H1 (cell line): ENCODE data around the gene LRCH1. TPM values are rescaled to one million over a fixed set of nuclear protein-coding genes. Genes with fewer than 3 reads are reported as not detected.

Experiments used
- CTCF ChIA-PET: fragments of 300-600 bp; sonication (Branson Sonifier 250); formaldehyde crosslinking; loops from one replicate; lab custom pipeline; 2021; ENCODE audit not compliant: partially characterized antibody; lab: Charles Lee
- POLR2A ChIA-PET: fragments of 300-600 bp; sonication (Branson Sonifier 250); formaldehyde crosslinking; loops from one replicate; lab custom pipeline; 2021; ENCODE audit warnings: inconsistent platforms; ENCODE audit not compliant: partially characterized antibody; lab: Charles Lee
- DNase-seq, 2 experiments: peaks; one replicate each; pipeline versions ENCODE4 v3.0.0 to v3.0.0-alpha.2; 2010 to 2022; ENCODE audit warnings: low spot score in 2 of 2, low read depth in 1 of 2, mixed read lengths in 1 of 2
- FAIRE-seq: peaks from 2 replicates; lab custom pipeline; 2011; peaks lifted over from hg19 to GRCh38; lab: Jason Lieb, UNC
- H2AFZ ChIP-seq: 2 replicates; pipeline ENCODE4 v1.8.1; 2012; ENCODE audit warnings: low read length, inconsistent platforms
- H2AK5ac ChIP-seq: 2 replicates; pipeline ENCODE4 v1.6.1; 2013; ENCODE audit warnings: low read depth, low read length
- H2BK120ac ChIP-seq: replicated peaks from 2 replicates; pipeline ENCODE3; 2013; ENCODE audit warnings: low read depth, low read length, inconsistent platforms
- H2BK12ac ChIP-seq: 2 replicates; pipeline ENCODE4 v1.6.1; 2013; ENCODE audit warnings: low read depth, low read length
- H2BK15ac ChIP-seq: 2 replicates; pipeline ENCODE4 v1.6.1; 2013; ENCODE audit warnings: low read length
- H2BK20ac ChIP-seq: 2 replicates; pipeline ENCODE4 v1.6.1; 2013; ENCODE audit warnings: low read length
- H2BK5ac ChIP-seq: 2 replicates; pipeline ENCODE4 v1.6.1; 2013; ENCODE audit warnings: low read depth, low read length
- H3K14ac ChIP-seq: 2 replicates; pipeline ENCODE4 v1.6.1; 2013; ENCODE audit warnings: inconsistent platforms; ENCODE audit not compliant: insufficient read length
- H3K18ac ChIP-seq: 2 replicates; pipeline ENCODE4 v1.6.1; 2013; ENCODE audit warnings: low read length; ENCODE audit errors: extremely low read depth
- H3K23ac ChIP-seq: 2 replicates; pipeline ENCODE4 v1.6.1; 2013; ENCODE audit warnings: inconsistent platforms; ENCODE audit not compliant: insufficient read length
- H3K23me2 ChIP-seq: 2 replicates; pipeline ENCODE4 v1.6.1; 2013; ENCODE audit warnings: low read depth, low read length
- H3K27ac ChIP-seq: 2 replicates; pipeline ENCODE4 v1.6.1; 2011; ENCODE audit warnings: low read depth, low read length, inconsistent platforms
- H3K27me3 ChIP-seq, 4 experiments: replicated peaks in 1 of 4; 1 replicate in 1 of 4; 2 replicates in 3 of 4; pipeline versions ENCODE4 v1.6.1 to v1.8.1; 2011 to 2013; ENCODE audit warnings: low read length in 3 of 4, mild to moderate bottlenecking in 3 of 4, inconsistent platforms in 2 of 4, mixed read lengths in 2 of 4, moderate library complexity in 1 of 4; ENCODE audit not compliant: control insufficient read depth in 3 of 4, insufficient read depth in 3 of 4; ENCODE audit errors: extremely low read depth in 1 of 4
- H3K36me3 ChIP-seq, 4 experiments: 2 replicates each; pipeline versions ENCODE4 v1.6.1 to v1.8.1; 2011 to 2013; ENCODE audit warnings: mild to moderate bottlenecking in 4 of 4, low read length in 3 of 4, moderate library complexity in 2 of 4, control low read depth in 1 of 4, inconsistent platforms in 1 of 4; ENCODE audit not compliant: insufficient read depth in 4 of 4, control insufficient read depth in 2 of 4
- H3K4ac ChIP-seq: replicated peaks from 2 replicates; pipeline ENCODE3; 2013; ENCODE audit warnings: low read length, low read depth, mixed read lengths, inconsistent platforms; ENCODE audit not compliant: insufficient read length
- H3K4me1 ChIP-seq, 4 experiments: replicated peaks in 1 of 4; 1 replicate in 1 of 4; 2 replicates in 3 of 4; pipeline versions ENCODE4 v1.6.1 to v1.8.1; 2011 to 2013; ENCODE audit warnings: low read length in 3 of 4, inconsistent platforms in 2 of 4, mixed read lengths in 1 of 4; ENCODE audit not compliant: insufficient read depth in 4 of 4, control insufficient read depth in 3 of 4
- H3K4me2 ChIP-seq, 2 experiments: 2 replicates each; pipeline versions ENCODE4 v1.6.1 to v1.8.1; 2011 to 2013; ENCODE audit warnings: low read depth in 2 of 2, low read length in 2 of 2, control low read depth in 1 of 2, inconsistent platforms in 1 of 2, mild to moderate bottlenecking in 1 of 2; ENCODE audit not compliant: insufficient read depth in 1 of 2
- H3K4me3 ChIP-seq, 4 experiments: fragments of 200-600, 300-600 bp in 1 of 4; sonication (generic), shearing (Covaris generic), sonication (Bioruptor Twin) in 1 of 4; 2 replicates each; pipeline versions ENCODE4 v1.5.1 to v1.8.1; 2011 to 2016; ENCODE audit warnings: low read length in 4 of 4, low read depth in 3 of 4, control low read depth in 2 of 4, inconsistent platforms in 2 of 4, mild to moderate bottlenecking in 2 of 4, mixed read lengths in 1 of 4, moderate library complexity in 1 of 4; ENCODE audit not compliant: insufficient read depth in 2 of 4; ENCODE audit errors: extremely low read depth in 1 of 4
- H3K56ac ChIP-seq: replicated peaks from 2 replicates; pipeline ENCODE3; 2013; ENCODE audit warnings: low read depth, mild to moderate bottlenecking, mixed read lengths, low read length, inconsistent platforms; ENCODE audit not compliant: insufficient read length
- H3K79me1 ChIP-seq: 2 replicates; pipeline ENCODE4 v1.6.1; 2013; ENCODE audit warnings: low read depth, low read length, control low read depth
- H3K79me2 ChIP-seq, 2 experiments: 2 replicates each; pipeline versions ENCODE4 v1.6.1 to v1.8.1; 2012 to 2013; ENCODE audit warnings: low read length in 2 of 2, mild to moderate bottlenecking in 2 of 2, inconsistent platforms in 1 of 2; ENCODE audit not compliant: insufficient read depth in 2 of 2, control insufficient read depth in 1 of 2
- H3K9ac ChIP-seq, 4 experiments: replicated peaks in 1 of 4; 1 replicate in 1 of 4; 2 replicates in 3 of 4; pipeline versions ENCODE4 v1.6.1 to v1.8.1; 2011 to 2013; ENCODE audit warnings: low read depth in 3 of 4, low read length in 3 of 4, control low read depth in 2 of 4, mild to moderate bottlenecking in 2 of 4, moderate library complexity in 2 of 4, inconsistent platforms in 1 of 4; ENCODE audit errors: extremely low read depth in 1 of 4
- H3K9me3 ChIP-seq, 2 experiments: 2 replicates each; pipeline versions ENCODE4 v1.6.1 to v1.8.1; 2012 to 2013; ENCODE audit warnings: mild to moderate bottlenecking in 2 of 2, moderate library complexity in 2 of 2, control low read depth in 1 of 2, inconsistent platforms in 1 of 2, low read depth in 1 of 2, low read length in 1 of 2, mixed read lengths in 1 of 2; ENCODE audit not compliant: insufficient read depth in 2 of 2
- H4K20me1 ChIP-seq, 2 experiments: replicated peaks in 1 of 2; 2 replicates each; pipeline versions ENCODE3 to v1.8.1; 2011 to 2013; ENCODE audit warnings: inconsistent platforms in 2 of 2, low read length in 2 of 2, mild to moderate bottlenecking in 1 of 2; ENCODE audit not compliant: insufficient read depth in 2 of 2, control insufficient read depth in 1 of 2
- H4K5ac ChIP-seq: 2 replicates; pipeline ENCODE4 v1.6.1; 2013; ENCODE audit warnings: low read length, low read depth, mixed read lengths, inconsistent platforms; ENCODE audit not compliant: insufficient read length
- H4K8ac ChIP-seq: 2 replicates; pipeline ENCODE4 v1.8.0; 2013; ENCODE audit warnings: mild to moderate bottlenecking, moderate library complexity, low read length, inconsistent platforms; ENCODE audit not compliant: insufficient read depth; ENCODE audit errors: extremely low read depth
- H4K91ac ChIP-seq: replicated peaks from 2 replicates; pipeline ENCODE3; 2013; ENCODE audit warnings: low read length, mixed read lengths, inconsistent platforms; ENCODE audit not compliant: insufficient read length
- BCL11A ChIP-seq, 2 experiments: IDR thresholded peaks; one replicate each; pipeline ENCODE4 v1.6.1; 2011; ENCODE audit warnings: low read depth in 2 of 2, low read length in 2 of 2, mild to moderate bottlenecking in 2 of 2
- CHD1 ChIP-seq: IDR thresholded peaks from 2 replicates; pipeline ENCODE4 v1.6.1; 2012; ENCODE audit warnings: low read depth, low read length, improper control_type of control experiment
- EGR1 ChIP-seq: IDR thresholded peaks from 2 replicates; pipeline ENCODE4 v1.6.1; 2011; ENCODE audit warnings: low read depth, low read length, borderline replicate concordance
- GABPA ChIP-seq: IDR thresholded peaks from 2 replicates; pipeline ENCODE4 v1.6.1; 2011; ENCODE audit warnings: mild to moderate bottlenecking, low read length, moderate library complexity, borderline replicate concordance; ENCODE audit not compliant: insufficient read depth
- HDAC6 ChIP-seq: IDR thresholded peaks from one replicate; pipeline ENCODE4 v1.7.1; 2012; ENCODE audit warnings: low read depth, mild to moderate bottlenecking, inconsistent platforms, low read length, moderate library complexity
- RXRA ChIP-seq: IDR thresholded peaks from 2 replicates; pipeline ENCODE4 v1.6.1; 2011; ENCODE audit warnings: low read depth, mild to moderate bottlenecking, low read length, moderate library complexity; ENCODE audit not compliant: insufficient read depth
- SIX5 ChIP-seq: IDR thresholded peaks from 2 replicates; pipeline ENCODE4 v1.6.1; 2011; ENCODE audit warnings: mild to moderate bottlenecking, low read depth, low read length
- TAF7 ChIP-seq: optimal IDR thresholded peaks from 2 replicates; pipeline ENCODE3; 2011; ENCODE audit warnings: low read depth, mild to moderate bottlenecking, inconsistent platforms, low read length, moderate library complexity, borderline replicate concordance
- TBP ChIP-seq: IDR thresholded peaks from 2 replicates; pipeline ENCODE4 v1.6.1; 2011; ENCODE audit warnings: low read depth, low read length, improper control_type of control experiment
- TEAD4 ChIP-seq: IDR thresholded peaks from 2 replicates; pipeline ENCODE4 v1.6.1; 2012; ENCODE audit warnings: low read depth, low read length, inconsistent platforms, mixed read lengths
- ZNF274 ChIP-seq: IDR thresholded peaks from 2 replicates; pipeline ENCODE4 v1.7.0; 2012; ENCODE audit warnings: low read length, borderline replicate concordance; ENCODE audit errors: extremely low read depth
- WGBS, 2 experiments: shearing (Covaris generic) in 1 of 2; methylation state at CpG; one replicate each; pipeline versions ENCODE4 v1.1.6 to v1.1.7; 2013 to 2015; ENCODE audit warnings: low lambda C conversion rate in 2 of 2, mixed read lengths in 2 of 2, inconsistent platforms in 1 of 2, low coverage in 1 of 2, missing lambda C conversion rate in 1 of 2; ENCODE audit not compliant: insufficient replicate concordance in 2 of 2, insufficient coverage in 1 of 2, insufficient read length in 1 of 2; ENCODE audit errors: extremely low coverage in 1 of 2, missing lambda C conversion rate in 1 of 2; 5-methylcytosine and 5-hydroxymethylcytosine counted together
- polyA plus RNA-seq, 7 experiments: library from polyadenylated mRNA; depleted of rRNA in 3 of 7; stranded (reverse) in 5 of 7; unstranded in 2 of 7; fragments of >200 nt in 5 of 7; fragments of 200-250 nt in 2 of 7; gene quantifications; 1 replicate in 5 of 7; 2 replicates in 1 of 7; 4 replicates in 1 of 7; pipeline versions ENCODE4 v1.2.1 to v1.2.3, GENCODE V29; 2011 to 2013; ENCODE audit warnings: missing spikeins in 2 of 7, mixed read lengths in 2 of 7
- total RNA-seq: library from RNA; stranded (reverse); fragmentation: NEBNext Ultra II Directional; extraction: Animal tissue kit (Norgen Biotek cat#: 25700); gene quantifications from 2 replicates; pipeline ENCODE4 v1.2.1, GENCODE V29; 2021
- TF ChIP-seq, protein P1 (sequence below): IDR thresholded peaks from 2 replicates; pipeline ENCODE4 v1.6.1; 2012; ENCODE audit warnings: inconsistent platforms

LRCH1 gene
- total and polyA plus RNA-seq, 2 of the 8 experiments (the other 6 are each of a cell fraction or from before 2014, with no cell fraction given), result 3.0 to 10.1 TPM

DNA sequence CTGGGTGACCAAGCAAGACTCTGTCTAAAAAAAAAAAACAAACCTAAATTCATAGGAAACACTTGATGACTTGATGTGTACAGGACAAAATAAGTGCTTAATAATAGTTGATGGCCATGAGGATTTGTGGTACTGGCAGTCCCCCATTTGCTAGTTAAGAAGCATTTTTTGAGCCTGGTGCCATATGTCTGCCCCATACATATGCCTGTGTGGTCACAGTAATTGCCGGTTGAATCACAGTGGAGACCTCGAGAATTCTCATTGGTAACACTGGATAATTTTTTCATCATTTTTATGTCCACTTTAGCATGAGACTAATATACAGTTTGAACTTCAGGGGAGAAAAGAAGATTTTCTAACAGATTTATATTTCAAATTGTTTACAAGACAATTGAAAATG lies 79.2 kb downstream of the LRCH1 start:
- no peak overlapping the region for H4K8ac ChIP-seq
- H2AFZ ChIP-seq, result no peak overlapping the region
- POLR2A ChIA-PET, result no interaction called here
- H2BK120ac ChIP-seq, result no peak overlapping the region
- H3K79me1 ChIP-seq, result peaks cover 2% of the 10 kb centered on the region
- H3K9me3 ChIP-seq, result no peaks in the 10 kb centered on the region
- H2BK12ac ChIP-seq, result no peak overlapping the region
- no peak overlapping the region for H3K4me2 ChIP-seq
- H4K91ac ChIP-seq, result no peak overlapping the region
- H2BK20ac ChIP-seq, result no peak overlapping the region
- peaks cover 0 to 12% of the 10 kb centered on the region in 2 experiments; a peak in 2 of 4 replicates for H3K79me2 ChIP-seq
- no peaks in the 10 kb centered on the region for H3K27me3 ChIP-seq
- H2BK5ac ChIP-seq, result no peak overlapping the region
- DNase-seq (no peak), FAIRE-seq (no peak)
- WGBS, 2 experiments, result 93% methylated on average over 2 of the region's 2 CpGs; no CpG with 5 or more reads in 1 of the 2 experiments
- no peak overlapping the region for H3K14ac ChIP-seq
- no peak overlapping the region for H3K9ac ChIP-seq
- peaks cover 0 to 23% (median 10%) of the 10 kb centered on the region in 4 experiments; a peak in 6 of 7 replicates for H3K4me1 ChIP-seq
- no peak overlapping the region for H2BK15ac ChIP-seq
- H3K36me3 ChIP-seq, result no peaks in the 10 kb centered on the region
- no peak for TF ChIP-seq EGR1
- no peak for TF ChIP-seq CHD1
- TF ChIP-seq, protein P1, sequence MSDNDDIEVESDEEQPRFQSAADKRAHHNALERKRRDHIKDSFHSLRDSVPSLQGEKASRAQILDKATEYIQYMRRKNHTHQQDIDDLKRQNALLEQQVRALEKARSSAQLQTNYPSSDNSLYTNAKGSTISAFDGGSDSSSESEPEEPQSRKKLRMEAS, result no peak
- no peak for TF ChIP-seq HDAC6
- no peak for TF ChIP-seq TBP
- no peak for TF ChIP-seq GABPA
- no peak for TF ChIP-seq RXRA
- no peak for TF ChIP-seq ZNF274
- no peak for TF ChIP-seq TEAD4
- no peak for TF ChIP-seq TAF7
- TF ChIP-seq SIX5, result no peak
- no peak for TF ChIP-seq BCL11A (IDR thresholded peaks at IDR 0.05; ENCODE audit: low read depth in 2 of 2, low read length in 2 of 2)
- H2AK5ac ChIP-seq, result no peak overlapping the region
- no peak overlapping the region for H4K5ac ChIP-seq
- H3K18ac ChIP-seq, result no peak overlapping the region
- CTCF ChIA-PET, result no interaction called here
- H3K27ac ChIP-seq, result no peak overlapping the region
- no peak overlapping the region for H3K23ac ChIP-seq
- H3K4ac ChIP-seq, result no peak overlapping the region
- no peaks in the 10 kb centered on the region for H3K23me2 ChIP-seq
- H4K20me1 ChIP-seq, result peaks cover 0 to under 1% of the 10 kb centered on the region in 2 experiments
- H3K56ac ChIP-seq, result no peak overlapping the region
- H3K4me3 ChIP-seq, result no peak overlapping the region
